ENCODE measurements around the gene MYO1D. TPM values are rescaled to one million over a fixed set of nuclear protein-coding genes. Genes with fewer than 3 reads are reported as not detected.

MYO1D gene
- total RNA-seq, 4 donors from 2014 or later, result 70.5 to 92.3 (median 72.7) TPM

DNA sequence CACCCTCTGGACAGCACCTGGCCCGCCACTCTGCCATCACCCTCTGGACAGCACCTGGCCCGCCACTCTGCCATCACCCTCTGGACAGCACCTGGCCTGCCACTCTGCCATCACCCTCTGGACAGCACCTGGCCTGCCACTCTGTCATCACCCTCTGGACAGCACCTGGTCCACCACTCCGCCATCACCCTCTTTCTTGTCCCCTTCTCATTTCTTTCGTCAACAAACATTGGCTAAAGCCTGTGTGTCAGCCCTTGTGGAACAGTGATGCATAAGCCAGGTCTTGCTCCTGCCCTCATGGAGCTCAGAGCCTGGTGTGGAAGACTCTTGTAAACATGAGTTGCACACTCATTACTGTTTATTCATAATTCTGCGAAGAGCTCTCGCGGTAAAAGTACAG is 358.9 kb downstream of the MYO1D start:
- Histone ChIP-seq H3K4me1 (peaks cover 22% of the 10 kb centered on the region), H3K27me3 (no peaks in the 10 kb centered on the region), H3K4me3 (no peak overlapping the region), H3K27ac (no peak overlapping the region), H3K36me3 (no peaks in the 10 kb centered on the region), H3K9me3 (no peaks in the 10 kb centered on the region)
- WGBS, result 95% methylated on average over 7 of the region's 7 CpGs
- DNase-seq (ENCODE audit: low spot score in 2 of 2), result peak in 1 of 2 donors; percentile 21
- TF ChIP-seq CTCF (IDR thresholded peaks at IDR 0.05), result no peak
- no peak for TF ChIP-seq EP300 (IDR thresholded peaks at IDR 0.05)
- no peak for TF ChIP-seq POLR2AphosphoS5 (IDR thresholded peaks at IDR 0.05)
- no peak for TF ChIP-seq POLR2A (IDR thresholded peaks at IDR 0.05)

DNA sequence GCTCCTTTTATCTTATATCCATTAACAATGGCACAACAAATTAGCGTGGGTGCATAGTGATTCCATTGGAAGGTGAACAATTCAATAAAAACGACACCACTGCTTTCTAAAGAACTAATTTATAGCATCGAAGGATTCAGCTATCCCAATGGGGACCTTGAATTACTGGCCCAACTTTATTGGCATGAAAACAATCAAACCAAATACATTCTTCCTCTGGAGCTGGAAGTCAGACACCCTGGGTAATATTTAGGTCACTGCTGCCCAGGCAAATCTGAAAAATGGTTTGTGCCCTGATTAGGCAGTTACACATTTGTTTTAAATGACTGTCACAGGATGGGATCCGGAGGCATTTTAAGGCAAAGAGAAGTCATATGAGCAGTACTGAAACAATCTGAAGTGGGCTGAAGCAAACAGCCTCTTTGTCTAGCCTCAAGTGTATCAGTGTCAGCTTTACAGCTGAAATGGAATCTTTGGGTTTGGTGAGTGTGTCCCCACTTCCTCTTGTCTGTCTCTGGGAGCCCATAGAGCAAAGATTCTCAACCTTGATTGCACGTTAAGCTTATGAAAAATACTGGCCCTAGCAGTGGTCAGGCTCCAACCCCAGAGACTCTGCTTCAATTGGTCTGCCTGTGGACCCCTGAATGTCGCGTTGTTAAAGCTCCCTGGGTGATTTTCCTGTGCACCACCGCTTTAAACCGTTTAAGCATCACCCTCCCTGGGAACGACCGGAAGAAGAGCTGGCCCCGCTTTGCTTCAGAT is 359.8 kb downstream of the MYO1D start:
- H3K27ac ChIP-seq, result no peak overlapping the region

DNA sequence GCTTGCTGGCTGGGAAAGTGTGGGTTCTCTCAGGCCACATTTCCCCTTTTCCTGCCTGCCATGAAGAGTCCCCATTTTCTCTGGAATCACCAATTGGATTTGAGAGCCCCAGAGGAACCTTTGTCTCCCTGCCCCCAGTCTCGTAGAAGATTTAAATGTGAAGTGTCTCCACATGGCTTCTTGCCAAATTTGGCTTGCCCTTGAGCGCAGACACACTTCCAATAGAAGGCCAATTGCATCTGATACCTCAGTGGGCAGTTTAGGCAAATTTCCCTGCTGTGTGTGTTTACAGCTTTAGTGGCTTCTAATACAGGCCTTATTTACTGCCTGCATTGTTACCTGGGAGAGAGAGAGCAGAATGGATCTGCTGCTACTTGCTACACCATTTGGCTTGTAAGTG is 360.5 kb downstream of the MYO1D start:
- DNase-seq (ENCODE audit: low spot score in 2 of 2), result peak in 1 of 2 donors; percentile 24
- H3K4me1 ChIP-seq, result peaks cover 22% of the 10 kb centered on the region
- H3K27me3 ChIP-seq, result no peaks in the 10 kb centered on the region
- no peaks in the 10 kb centered on the region for H3K36me3 ChIP-seq
- H3K9me3 ChIP-seq, result no peaks in the 10 kb centered on the region
- WGBS, result 71% methylated on average over 2 of the region's 2 CpGs
- no peak for TF ChIP-seq CTCF (IDR thresholded peaks at IDR 0.05)
- TF ChIP-seq EP300 (IDR thresholded peaks at IDR 0.05), result no peak
- TF ChIP-seq POLR2A (IDR thresholded peaks at IDR 0.05), result no peak
- TF ChIP-seq POLR2AphosphoS5 (IDR thresholded peaks at IDR 0.05), result no peak
- no peak overlapping the region for H3K27ac ChIP-seq
- H3K4me3 ChIP-seq, result no peak overlapping the region

More for the DNA sequence above, 359.8 kb downstream of the MYO1D start:
- peaks cover 22% of the 10 kb centered on the region for H3K4me1 ChIP-seq
- 80% methylated on average over 12 of the region's 12 CpGs for WGBS
- DNase-seq (ENCODE audit: low spot score in 2 of 2), result peak in 1 of 2 donors; percentile 43
- no peak for TF ChIP-seq POLR2A (IDR thresholded peaks at IDR 0.05)
- no peak for TF ChIP-seq CTCF (IDR thresholded peaks at IDR 0.05)
- TF ChIP-seq POLR2AphosphoS5 (IDR thresholded peaks at IDR 0.05), result no peak
- no peak for TF ChIP-seq EP300 (IDR thresholded peaks at IDR 0.05)
- no peaks in the 10 kb centered on the region for H3K36me3 ChIP-seq
- no peaks in the 10 kb centered on the region for H3K9me3 ChIP-seq
- H3K27me3 ChIP-seq, result no peaks in the 10 kb centered on the region
- H3K4me3 ChIP-seq, result no peak overlapping the region

DNA sequence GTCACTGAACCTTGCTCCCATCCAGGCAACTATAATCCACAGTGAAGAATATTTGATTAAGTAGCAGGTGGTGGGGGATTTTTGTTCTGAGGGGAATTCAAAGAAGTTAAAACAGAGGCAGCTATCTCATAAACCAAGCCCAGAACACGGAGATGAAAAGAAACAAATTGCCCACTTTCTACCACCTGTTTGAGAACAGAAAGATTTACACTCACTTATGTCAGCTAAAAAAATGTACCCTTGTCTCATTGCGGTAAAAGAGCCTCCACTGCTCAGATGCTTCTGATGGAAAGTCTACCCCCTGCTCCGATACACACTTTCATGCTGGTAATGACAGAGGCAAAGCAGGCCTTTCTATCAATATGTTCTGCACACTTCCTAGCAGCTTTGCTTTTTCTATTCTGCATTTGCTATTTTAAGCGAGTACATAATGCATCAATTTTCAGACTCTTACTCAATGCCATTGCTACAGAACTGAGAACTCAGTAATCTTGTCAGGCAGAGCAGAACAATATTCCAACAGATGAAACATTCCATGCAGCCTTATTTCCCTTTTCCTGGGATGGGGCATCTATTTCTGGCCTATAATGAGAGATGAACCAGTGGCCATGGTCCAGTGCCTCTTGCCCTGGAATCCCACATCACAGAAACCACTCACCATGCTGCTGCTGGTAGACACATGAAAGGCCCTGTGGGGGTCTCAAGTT is 361.1 kb downstream of the MYO1D start:
- H3K36me3 ChIP-seq, result no peaks in the 10 kb centered on the region
- no peaks in the 10 kb centered on the region for H3K27me3 ChIP-seq
- H3K4me1 ChIP-seq, result peaks cover 21% of the 10 kb centered on the region
- H3K27ac ChIP-seq, result no peak overlapping the region
- H3K9me3 ChIP-seq, result no peaks in the 10 kb centered on the region
- WGBS, result 89% methylated on average over 4 of the region's 4 CpGs
- H3K4me3 ChIP-seq, result no peak overlapping the region
- TF ChIP-seq POLR2A (IDR thresholded peaks at IDR 0.05) (no peak), EP300 (IDR thresholded peaks at IDR 0.05) (no peak), POLR2AphosphoS5 (IDR thresholded peaks at IDR 0.05) (no peak), CTCF (IDR thresholded peaks at IDR 0.05) (no peak)
- DNase-seq (ENCODE audit: low spot score in 2 of 2), result peak in 1 of 2 donors; percentile 4

GRCh38 chr17:32514606-32515005 is 362.3 kb downstream of the MYO1D start:
- DNase-seq (ENCODE audit: low spot score in 2 of 2), result peak in 1 of 2 donors; percentile 5
- no peak for TF ChIP-seq CTCF (IDR thresholded peaks at IDR 0.05)
- TF ChIP-seq EP300 (IDR thresholded peaks at IDR 0.05), result no peak
- TF ChIP-seq POLR2A (IDR thresholded peaks at IDR 0.05), result no peak
- TF ChIP-seq POLR2AphosphoS5 (IDR thresholded peaks at IDR 0.05), result no peak
- Histone ChIP-seq H3K27me3 (no peaks in the 10 kb centered on the region), H3K36me3 (no peaks in the 10 kb centered on the region), H3K9me3 (no peaks in the 10 kb centered on the region), H3K4me1 (peaks cover 10% of the 10 kb centered on the region), H3K27ac (no peak overlapping the region), H3K4me3 (no peak overlapping the region)
- WGBS, result 73% methylated on average over 4 of the region's 4 CpGs

Measured in suprapubic skin (tissue), 4 donors.